Mesendoderm (in vitro differentiated cells): ENCODE measurements around the gene CDC6.

Source experiments
- DNase-seq: peaks from one replicate; pipeline ENCODE4 v3.0.0; 2013
- H2AK5ac ChIP-seq: 2 replicates; pipeline ENCODE4 v1.6.1; 2013; ENCODE audit warnings: low read length, inconsistent platforms
- H2BK120ac ChIP-seq: 2 replicates; pipeline ENCODE4 v1.6.1; 2013; ENCODE audit warnings: low read depth, mild to moderate bottlenecking, low read length, moderate library complexity, mixed read lengths
- H2BK15ac ChIP-seq: replicated peaks from 2 replicates; pipeline ENCODE4 v1.6.1; 2013; ENCODE audit warnings: low read depth, mild to moderate bottlenecking, moderate library complexity
- H2BK5ac ChIP-seq: 2 replicates; pipeline ENCODE4 v1.6.1; 2013; ENCODE audit warnings: low read length, inconsistent platforms
- H3K18ac ChIP-seq: 2 replicates; pipeline ENCODE4 v1.6.1; 2013; ENCODE audit warnings: mild to moderate bottlenecking, low read length, mixed read lengths
- H3K23ac ChIP-seq: one replicate; pipeline ENCODE4 v1.6.1; 2013; ENCODE audit warnings: low read length
- H3K27ac ChIP-seq: 2 replicates; pipeline ENCODE4 v1.5.1; 2013; ENCODE audit warnings: low read depth, mild to moderate bottlenecking, inconsistent platforms, low read length, moderate library complexity
- H3K27me3 ChIP-seq: 2 replicates; pipeline ENCODE4 v1.6.1; 2013; ENCODE audit warnings: low read length, control low read depth, mild to moderate bottlenecking, inconsistent platforms; ENCODE audit not compliant: insufficient read depth, poor library complexity
- H3K36me3 ChIP-seq: 2 replicates; pipeline ENCODE4 v1.6.1; 2013; ENCODE audit warnings: low read length, inconsistent platforms; ENCODE audit not compliant: control insufficient read depth, insufficient read depth
- H3K4ac ChIP-seq: one replicate; pipeline ENCODE4 v1.6.1; 2013; ENCODE audit warnings: low read depth, mild to moderate bottlenecking, low read length, moderate library complexity
- H3K4me1 ChIP-seq: 2 replicates; pipeline ENCODE4 v1.6.1; 2013; ENCODE audit warnings: low read depth, low read length, inconsistent platforms; ENCODE audit not compliant: control insufficient read depth
- H3K4me2 ChIP-seq: 2 replicates; pipeline ENCODE4 v1.6.1; 2013; ENCODE audit warnings: low read length
- H3K4me3 ChIP-seq: 2 replicates; pipeline ENCODE4 v1.5.1; 2013; ENCODE audit warnings: mild to moderate bottlenecking, low read length
- H3K56ac ChIP-seq: one replicate; pipeline ENCODE4 v1.6.1; 2013; ENCODE audit warnings: low read length
- H3K79me1 ChIP-seq: 2 replicates; pipeline ENCODE4 v1.6.1; 2013; ENCODE audit warnings: low read length, inconsistent platforms
- H3K79me2 ChIP-seq: 2 replicates; pipeline ENCODE4 v1.6.1; 2013; ENCODE audit warnings: mild to moderate bottlenecking, low read length; ENCODE audit not compliant: control insufficient read depth, insufficient read depth
- H3K9ac ChIP-seq: 2 replicates; pipeline ENCODE4 v1.6.1; 2013; ENCODE audit warnings: low read length, inconsistent platforms
- H4K5ac ChIP-seq: one replicate; pipeline ENCODE4 v1.6.1; 2013; ENCODE audit warnings: low read length
- H4K8ac ChIP-seq: one replicate; pipeline ENCODE4 v1.6.1; 2013; ENCODE audit warnings: low read depth, mild to moderate bottlenecking, control low read depth, low read length, moderate library complexity
- WGBS: extraction: QIAGEN DNeasy Blood & Tissue Kit; methylation state at CpG from one replicate; pipeline ENCODE4 v1.1.7; 2013; ENCODE audit warnings: low lambda C conversion rate, missing lambda C conversion rate; ENCODE audit not compliant: insufficient coverage; ENCODE audit errors: extremely low coverage; 5-methylcytosine and 5-hydroxymethylcytosine counted together

CDC6 gene

GRCh38 chr17:40337351-40337750 lies 49.7 kb downstream of the CDC6 start:
- no CpG with 5 or more reads among the region's 8 CpGs for WGBS

GRCh38 chr17:40338058-40338457 lies 50.4 kb downstream of the CDC6 start:
- H3K4me1 ChIP-seq = peaks cover under 1% of the 10 kb centered on the region
- no peak overlapping the region for H3K9ac ChIP-seq
- H2BK5ac ChIP-seq = no peak overlapping the region
- no peak overlapping the region for H3K4ac ChIP-seq
- H3K4me2 ChIP-seq = no peak overlapping the region
- H3K79me1 ChIP-seq = peaks cover 4% of the 10 kb centered on the region
- no peak overlapping the region for H3K4me3 ChIP-seq
- no CpG with 5 or more reads among the region's 5 CpGs for WGBS
- no peak overlapping the region for H2AK5ac ChIP-seq
- no peak overlapping the region for H2BK15ac ChIP-seq
- H3K79me2 ChIP-seq = peaks cover 8% of the 10 kb centered on the region
- H3K27ac ChIP-seq = no peak overlapping the region
- no peak overlapping the region for H2BK120ac ChIP-seq
- H3K18ac ChIP-seq = no peak overlapping the region
- no peak overlapping the region for H4K8ac ChIP-seq
- no peak overlapping the region for H3K56ac ChIP-seq
- H3K23ac ChIP-seq = no peak overlapping the region
- H4K5ac ChIP-seq = no peak overlapping the region
- H3K36me3 ChIP-seq = no peaks in the 10 kb centered on the region
- no peak for DNase-seq
- no peaks in the 10 kb centered on the region for H3K27me3 ChIP-seq

More at GRCh38 chr17:40337351-40337750, 49.7 kb downstream of the CDC6 start:
- no peak overlapping the region for H3K56ac ChIP-seq
- no peak overlapping the region for H3K9ac ChIP-seq
- H3K27ac ChIP-seq = no peak overlapping the region
- no peak for DNase-seq
- H3K79me1 ChIP-seq = peaks cover 4% of the 10 kb centered on the region
- H2AK5ac ChIP-seq = no peak overlapping the region
- no peak overlapping the region for H2BK120ac ChIP-seq
- H3K18ac ChIP-seq = no peak overlapping the region
- no peaks in the 10 kb centered on the region for H3K4me1 ChIP-seq
- H2BK15ac ChIP-seq = no peak overlapping the region
- no peak overlapping the region for H2BK5ac ChIP-seq
- no peaks in the 10 kb centered on the region for H3K27me3 ChIP-seq
- no peak overlapping the region for H4K5ac ChIP-seq
- H3K4me2 ChIP-seq = no peak overlapping the region
- no peak overlapping the region for H3K4me3 ChIP-seq
- H3K79me2 ChIP-seq = peaks cover under 1% of the 10 kb centered on the region
- H4K8ac ChIP-seq = no peak overlapping the region
- no peak overlapping the region for H3K4ac ChIP-seq
- no peaks in the 10 kb centered on the region for H3K36me3 ChIP-seq
- H3K23ac ChIP-seq = no peak overlapping the region

- H4K8ac ChIP-seq = no peak overlapping the region
- no peak overlapping the region for H3K4me2 ChIP-seq
- no peak overlapping the region for H3K27ac ChIP-seq
- no peak overlapping the region for H3K23ac ChIP-seq
- H3K27me3 ChIP-seq = no peaks in the 10 kb centered on the region
- no peaks in the 10 kb centered on the region for H3K36me3 ChIP-seq
- DNase-seq = no peak
- H3K18ac ChIP-seq = no peak overlapping the region
- H3K4me3 ChIP-seq = no peak overlapping the region
- H3K9ac ChIP-seq = no peak overlapping the region
- no CpG with 5 or more reads among the region's 13 CpGs for WGBS
- no peak overlapping the region for H2BK120ac ChIP-seq
- H3K79me2 ChIP-seq = peaks cover 14% of the 10 kb centered on the region
- no peak overlapping the region for H2BK5ac ChIP-seq
- H2BK15ac ChIP-seq = no peak overlapping the region
- H3K4ac ChIP-seq = no peak overlapping the region
- H3K79me1 ChIP-seq = peaks cover 9% of the 10 kb centered on the region
- H2AK5ac ChIP-seq = no peak overlapping the region
- H4K5ac ChIP-seq = no peak overlapping the region
- peaks cover 8% of the 10 kb centered on the region for H3K4me1 ChIP-seq
- H3K56ac ChIP-seq = no peak overlapping the region
These were observed 51.4 kb downstream of the CDC6 start for GRCh38 chr17:40338941-40339649.

- peaks cover 15% of the 10 kb centered on the region for H3K4me1 ChIP-seq
- H3K4ac ChIP-seq = no peak overlapping the region
- H3K27ac ChIP-seq = no peak overlapping the region
- no peak overlapping the region for H3K9ac ChIP-seq
- H2BK120ac ChIP-seq = no peak overlapping the region
- H3K79me2 ChIP-seq = peaks cover 15% of the 10 kb centered on the region
- H2BK5ac ChIP-seq = no peak overlapping the region
- no peak overlapping the region for H2BK15ac ChIP-seq
- H3K18ac ChIP-seq = no peak overlapping the region
- no peaks in the 10 kb centered on the region for H3K27me3 ChIP-seq
- H2AK5ac ChIP-seq = no peak overlapping the region
- H4K5ac ChIP-seq = no peak overlapping the region
- no peaks in the 10 kb centered on the region for H3K36me3 ChIP-seq
- H3K23ac ChIP-seq = no peak overlapping the region
- H4K8ac ChIP-seq = no peak overlapping the region
- H3K4me2 ChIP-seq = no peak overlapping the region
- WGBS = no CpG with 5 or more reads among the region's 1 CpG
- peaks cover 9% of the 10 kb centered on the region for H3K79me1 ChIP-seq
- no peak overlapping the region for H3K4me3 ChIP-seq
- DNase-seq = no peak
- no peak overlapping the region for H3K56ac ChIP-seq
These were observed 52.6 kb downstream of the CDC6 start for GRCh38 chr17:40340327-40340726.

- Histone ChIP-seq H3K79me2 (peaks cover 17% of the 10 kb centered on the region), H3K36me3 (no peaks in the 10 kb centered on the region), H2AK5ac (no peak overlapping the region), H3K56ac (peak overlapping the region; percentile 97), H3K4ac (no peak overlapping the region), H3K79me1 (peaks cover 9% of the 10 kb centered on the region), H3K4me3 (peak overlapping the region; percentile 79), H2BK5ac (no peak overlapping the region), H3K27ac (peak overlapping the region; percentile 46), H3K23ac (peak overlapping the region; percentile 83), H4K8ac (no peak overlapping the region), H3K9ac (peak overlapping the region; percentile 89), H3K27me3 (no peaks in the 10 kb centered on the region), H4K5ac (no peak overlapping the region), H2BK120ac (no peak overlapping the region), H2BK15ac (no peak overlapping the region), H3K18ac (peak overlapping the region; percentile 35), H3K4me2 (peak overlapping the region; percentile 84), H3K4me1 (peaks cover 19% of the 10 kb centered on the region)
- WGBS = no CpG with 5 or more reads among the region's 55 CpGs
- DNase-seq = peak; percentile 91
These were observed 53.5 kb downstream of the CDC6 start for GRCh38 chr17:40340880-40341807.
